ENCODE measurements around the gene INKA2.

INKA2 gene
- total RNA-seq, result 1.3 to 3.1 reads per million in 2 donors

DNA sequence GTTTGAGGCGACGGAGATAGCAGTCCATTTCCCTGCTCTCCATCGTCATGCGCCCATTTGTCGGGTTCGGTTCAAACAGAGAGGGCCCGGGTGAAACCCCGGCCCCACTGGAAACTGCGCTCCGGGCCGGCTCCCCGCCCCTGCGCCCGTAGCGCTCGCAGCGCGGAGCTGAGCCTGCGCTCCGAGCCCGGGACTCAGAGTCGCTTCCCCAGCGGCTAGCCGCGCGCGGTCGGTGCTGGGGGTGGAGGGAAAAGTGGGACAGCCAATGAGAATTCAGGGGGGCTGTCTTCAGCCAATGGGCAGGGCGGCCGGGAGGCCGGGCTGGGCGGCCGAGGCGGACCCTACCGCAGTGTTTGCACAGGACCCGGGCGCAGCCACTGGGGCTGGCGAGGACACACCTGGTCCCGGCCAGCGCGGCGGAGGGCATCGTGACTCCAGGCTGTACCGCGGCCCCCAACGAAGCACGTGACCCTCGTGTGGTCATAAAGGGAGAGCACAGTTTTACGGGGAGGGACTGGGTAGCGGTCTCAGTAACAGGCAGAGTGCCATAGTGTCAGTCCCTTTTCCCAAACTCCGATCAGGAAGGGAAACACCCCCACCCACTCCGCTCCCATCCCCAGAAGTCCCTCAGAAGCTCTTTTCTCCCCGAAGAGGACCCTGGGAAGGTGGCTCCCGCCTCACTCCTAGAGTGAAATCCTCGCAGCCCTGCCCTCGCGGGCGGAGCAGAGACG is at the start of gene INKA2:
TSS of gene INKA2 (minus strand) at position 202 of the 731 bp plus-strand sequence. CDS start at position 49, 153 bp downstream.
- DNase-seq, result peak; percentile 28 to 84 (median 55)

GRCh38 chr1:111786669-111787207 is 47.5 kb upstream of the INKA2 start:
- no peak for DNase-seq

DNA sequence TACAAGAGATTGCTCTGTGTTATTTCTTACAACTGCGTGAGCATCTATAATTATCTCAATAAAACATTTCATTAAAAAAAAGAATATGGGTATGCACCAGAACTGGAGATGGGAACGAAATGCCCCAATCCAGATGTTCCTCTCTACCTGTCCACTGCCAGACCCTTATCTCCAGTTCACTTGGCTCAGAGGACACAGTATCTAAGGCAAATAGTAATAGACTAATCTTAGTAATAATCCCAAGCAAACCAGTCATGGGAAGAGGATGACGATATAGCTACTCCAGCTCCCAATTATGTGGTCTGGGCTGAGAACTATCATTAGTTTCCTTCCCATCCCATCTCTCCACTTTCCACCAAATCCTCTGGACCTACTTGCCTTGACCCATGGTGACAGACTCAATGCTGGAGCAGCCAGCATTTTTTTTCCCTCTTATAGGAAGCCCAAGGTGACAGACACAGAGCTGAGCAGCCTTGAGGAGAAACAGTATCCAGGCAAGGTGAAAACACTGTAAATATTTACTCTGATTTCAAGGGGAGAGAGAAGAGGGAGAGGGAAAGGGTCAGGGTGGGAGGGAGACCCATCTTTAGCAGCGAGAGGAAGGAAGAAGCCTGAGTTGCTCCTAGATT is 45.2 kb upstream of the INKA2 start:
- DNase-seq, result no peak

- no peak for DNase-seq
Measured at GRCh38 chr1:111779546-111779945, 40.4 kb upstream of the INKA2 start.

DNA sequence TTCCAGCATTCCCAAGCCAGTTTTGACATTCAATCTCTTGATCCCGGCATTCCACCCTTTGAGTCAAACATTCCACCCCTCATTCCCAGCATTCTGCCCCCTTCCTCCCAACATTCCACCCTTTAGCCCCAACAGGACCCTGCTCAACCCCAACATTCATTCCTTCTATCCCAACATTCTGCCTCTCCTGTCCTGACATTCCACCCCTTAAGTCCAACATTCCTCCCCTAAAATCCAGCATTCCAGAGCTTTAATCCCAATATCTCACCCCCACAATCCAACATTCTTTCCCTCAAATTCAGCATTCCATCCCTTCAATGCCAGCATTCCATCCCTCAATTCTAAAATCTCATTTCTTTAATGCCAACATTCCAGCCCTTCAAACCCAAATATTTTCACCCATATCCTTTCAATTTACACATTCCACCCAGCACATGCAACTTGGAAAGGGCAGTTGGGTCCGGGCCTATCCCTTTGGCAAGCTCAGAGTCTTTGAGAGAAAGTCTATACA is 39.4 kb upstream of the INKA2 start:
- no peak for DNase-seq

DNA sequence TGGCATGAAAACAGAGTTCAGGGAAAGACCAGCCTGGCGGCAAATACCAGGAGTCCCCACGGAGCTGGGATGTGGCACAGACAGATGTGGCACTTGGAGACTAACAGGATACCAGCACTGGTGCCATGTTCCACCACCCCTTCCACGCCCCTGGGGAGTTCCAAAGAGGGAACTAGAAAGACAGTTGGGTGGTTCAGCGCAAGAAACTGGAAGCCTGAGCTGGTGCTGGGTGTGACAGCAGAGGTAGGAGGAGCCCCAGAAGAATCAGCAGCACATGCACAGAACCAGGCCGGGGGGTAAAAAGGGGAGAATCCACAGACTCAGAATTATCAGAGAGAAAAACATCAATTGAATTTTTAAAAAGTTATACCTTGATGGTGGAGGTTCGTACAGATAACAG is 38.9 kb upstream of the INKA2 start:
- DNase-seq, result no peak

GRCh38 chr1:111777301-111777700 is 38.1 kb upstream of the INKA2 start:
- no peak for DNase-seq

DNA sequence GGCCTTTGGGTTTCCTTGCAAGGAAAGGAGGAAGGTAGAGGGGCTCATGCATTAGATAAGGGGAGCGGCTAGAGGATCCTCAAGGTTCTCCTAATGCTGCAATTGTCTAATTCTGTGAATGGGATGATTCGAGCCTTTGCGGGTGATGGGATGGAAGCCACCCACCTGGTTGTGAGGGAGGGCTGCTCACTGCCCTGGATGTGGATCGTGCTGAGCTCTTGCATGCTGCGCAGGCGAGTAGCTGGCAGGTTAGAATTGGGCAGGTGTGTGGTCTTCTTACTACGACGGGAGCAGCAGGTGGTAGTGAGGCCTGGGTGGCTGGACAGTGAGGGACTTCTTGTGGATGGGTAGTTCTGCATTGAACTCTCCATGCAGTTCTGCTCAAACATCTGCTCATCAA is 37.7 kb upstream of the INKA2 start:
- no peak for DNase-seq

DNA sequence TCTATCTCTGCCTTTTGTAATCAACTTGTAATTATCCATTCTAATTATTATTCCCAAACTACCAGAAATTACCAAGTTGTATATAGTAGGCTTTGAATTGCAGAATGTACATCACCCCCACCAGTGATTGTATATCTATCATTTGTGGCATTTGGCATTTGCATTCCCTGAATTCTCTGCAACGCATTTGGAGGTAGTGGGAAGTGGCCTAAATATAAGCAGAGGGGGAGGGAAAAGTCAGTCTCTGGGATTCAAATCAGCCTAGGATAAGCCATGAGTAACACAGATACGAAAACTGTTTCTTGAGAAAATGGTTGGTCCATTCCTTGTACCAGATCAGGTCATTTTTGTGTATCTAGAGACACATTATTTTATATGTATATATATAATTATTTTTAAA is 37.2 kb upstream of the INKA2 start:
- no peak for DNase-seq

GRCh38 chr1:111775966-111776365 is 36.8 kb upstream of the INKA2 start:
- no peak for DNase-seq

DNA sequence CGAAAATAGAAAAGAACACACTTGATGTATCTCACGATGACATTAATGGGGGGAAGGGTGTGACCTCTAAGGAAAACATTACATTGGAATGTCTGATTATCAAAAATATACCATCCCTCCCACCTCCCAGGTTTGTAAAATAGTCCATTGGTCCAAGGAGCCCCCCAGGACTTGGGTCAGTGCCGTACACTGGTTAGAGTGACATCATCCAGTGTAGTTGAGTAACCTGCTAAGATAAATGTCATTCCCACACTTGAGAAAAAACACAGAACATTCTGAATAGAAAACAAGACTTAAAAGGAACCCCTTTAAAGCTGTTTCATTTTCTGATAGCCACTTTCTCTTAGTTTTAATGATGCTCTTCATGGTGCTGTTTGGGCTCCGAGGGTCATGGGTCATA is 31.7 kb upstream of the INKA2 start:
- no peak for DNase-seq

DNA sequence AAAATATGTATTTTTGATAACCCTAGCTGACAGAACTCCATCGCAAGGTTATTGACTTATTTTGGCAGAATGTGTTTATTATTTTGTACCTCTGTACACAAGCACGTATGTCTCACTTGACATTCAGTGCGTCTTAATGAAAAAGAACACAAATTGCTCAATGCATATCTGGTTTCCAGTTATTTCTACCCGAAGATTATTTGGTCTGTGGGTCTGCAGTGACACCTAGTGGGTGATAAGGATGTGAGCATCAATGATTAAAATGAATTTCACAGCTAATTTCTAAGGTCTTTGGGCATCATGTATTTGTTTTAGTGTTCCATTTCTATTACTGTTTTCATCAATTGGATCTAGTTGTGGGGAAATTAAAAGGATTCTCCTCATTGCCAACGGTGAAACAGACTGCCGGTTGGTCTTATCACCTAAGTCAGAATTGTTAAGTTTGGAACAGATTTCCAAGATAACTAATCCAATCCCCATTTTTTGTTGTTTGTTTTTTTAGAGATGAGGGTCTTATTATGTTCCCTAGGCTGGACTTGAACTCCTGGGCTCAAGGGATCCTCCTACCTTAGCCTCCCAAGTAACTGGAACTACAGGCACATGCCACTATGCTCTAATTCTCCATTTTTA is 30.4 kb upstream of the INKA2 start:
- DNase-seq, result peak in 3 of 5 experiments; percentile 25 to 81 (median 30)

DNA sequence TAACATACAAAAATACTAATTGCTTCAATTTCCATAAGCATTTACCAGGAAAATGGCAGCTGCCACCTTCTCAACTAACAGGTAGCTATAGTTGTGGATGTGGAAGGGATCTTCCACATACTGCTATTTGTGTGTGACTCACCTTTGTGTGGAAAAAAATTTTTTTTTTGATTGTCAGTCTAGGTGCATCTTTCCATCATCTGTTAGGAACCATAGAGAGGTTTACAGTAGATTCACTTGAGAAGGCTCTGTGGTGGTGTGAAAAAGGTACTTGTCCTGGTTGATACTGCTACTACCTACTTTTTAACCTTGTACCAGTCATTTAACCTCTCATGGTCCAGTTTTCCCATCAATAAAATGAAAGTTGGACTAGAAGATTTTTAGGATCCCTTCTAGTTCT is 29.4 kb upstream of the INKA2 start:
- DNase-seq, result no peak

DNA sequence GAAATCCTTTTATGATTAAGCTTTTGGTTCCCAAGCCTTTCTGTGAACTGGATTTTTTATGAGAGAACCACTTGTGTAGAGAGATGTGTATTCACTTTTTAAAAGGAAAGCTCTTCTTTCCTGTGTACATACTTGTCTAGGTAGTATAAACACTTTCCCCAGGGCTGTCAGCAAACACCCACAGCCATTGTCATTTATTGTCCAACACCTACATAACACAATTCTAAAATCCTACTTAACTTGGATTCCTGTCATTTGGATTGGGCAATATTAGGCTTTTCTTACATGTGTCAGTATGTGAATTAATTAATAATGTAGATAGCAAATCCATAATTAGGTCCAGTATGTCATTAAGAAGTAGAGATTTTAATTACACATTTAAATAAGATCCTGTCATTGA is 28.8 kb upstream of the INKA2 start:
- DNase-seq, result no peak

DNA sequence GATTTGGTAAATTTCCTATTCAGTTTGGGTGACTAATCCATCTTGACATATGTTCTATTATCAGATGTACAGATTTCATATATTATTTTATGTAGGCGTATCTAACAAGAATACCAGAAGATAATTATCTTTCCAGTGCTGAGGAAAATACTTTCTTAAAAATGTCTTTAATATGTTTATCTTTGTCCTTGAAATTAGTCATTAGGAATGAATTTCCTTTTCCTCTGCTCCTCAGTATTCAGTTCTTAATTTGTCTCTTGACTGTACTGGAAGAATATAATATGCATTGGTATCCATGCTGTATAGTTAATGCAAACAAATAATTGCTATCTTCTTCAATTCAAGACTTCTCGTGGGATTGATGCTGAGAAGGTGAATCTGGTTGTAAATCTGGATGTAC is 23.1 kb upstream of the INKA2 start:
- DNase-seq, result no peak

- DNase-seq, result no peak
Measured at GRCh38 chr1:111761717-111762116, 22.5 kb upstream of the INKA2 start.

DNA sequence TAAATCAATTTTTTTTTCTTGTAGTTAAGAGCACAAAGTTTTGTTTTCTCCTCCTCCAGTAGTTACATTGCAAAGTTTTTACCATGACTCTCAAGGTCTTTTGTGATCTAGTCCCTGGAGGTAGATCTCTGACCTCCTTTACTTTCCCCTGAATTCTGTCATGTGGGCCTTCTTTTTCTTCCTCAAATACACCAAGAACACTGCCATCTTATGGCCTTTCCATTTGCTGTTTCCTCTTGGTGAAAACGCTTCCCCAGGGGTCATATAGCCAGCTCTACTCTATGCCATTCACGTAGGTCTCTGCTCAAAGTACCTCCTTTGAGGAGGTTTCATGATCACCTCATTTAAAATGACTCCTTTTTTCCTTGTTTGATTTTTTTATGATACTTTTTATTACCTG is 19.2 kb upstream of the INKA2 start:
- peak in 1 of 5 experiments; percentile 15 for DNase-seq

GRCh38 chr1:111756124-111756513 is 16.9 kb upstream of the INKA2 start:
- no peak for DNase-seq

DNA sequence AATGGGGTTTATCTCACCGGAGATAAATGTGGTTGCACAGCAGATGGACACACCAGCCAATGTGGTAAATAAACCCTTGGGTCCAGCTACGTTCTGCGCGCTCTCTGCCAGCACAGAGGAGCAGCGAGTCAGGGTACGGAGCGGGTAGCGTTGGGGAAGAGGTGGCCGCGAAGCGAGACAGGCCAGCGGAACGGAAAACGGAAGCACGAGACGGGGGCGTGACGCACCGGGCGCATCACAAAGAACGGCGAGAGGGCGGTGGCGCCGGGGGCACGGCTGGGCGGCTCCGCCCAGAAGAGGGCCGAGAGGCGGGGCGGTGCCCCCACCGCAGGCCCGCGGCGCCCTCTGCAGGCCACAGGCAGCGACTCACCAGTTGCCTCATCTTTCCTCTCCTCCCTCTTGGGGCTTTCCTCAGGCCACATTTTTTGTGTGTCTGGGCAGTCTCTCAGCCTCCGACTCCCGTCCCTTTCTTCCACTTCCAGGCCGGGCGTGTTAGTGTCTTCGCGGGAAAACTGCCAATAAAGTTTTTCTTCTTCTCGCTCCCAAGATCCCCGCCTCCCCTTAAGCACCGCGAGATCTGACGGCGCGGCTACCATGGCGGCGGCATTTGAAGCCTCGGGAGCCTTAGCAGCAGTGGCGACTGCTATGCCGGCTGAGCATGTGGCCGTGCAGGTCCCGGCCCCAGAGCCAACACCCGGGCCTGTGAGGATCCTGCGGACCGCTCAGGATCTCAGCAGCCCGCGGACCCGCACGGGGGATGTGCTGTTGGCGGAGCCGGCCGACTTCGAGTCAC is 16.3 kb upstream of the INKA2 start, which contains the start of gene DDX20:
TSS of gene DDX20 (plus strand) at position 571 of the 793 bp plus-strand sequence. CDS start at position 595, 24 bp downstream.
- peak; percentile 87 to 96 (median 92) for DNase-seq

DNA sequence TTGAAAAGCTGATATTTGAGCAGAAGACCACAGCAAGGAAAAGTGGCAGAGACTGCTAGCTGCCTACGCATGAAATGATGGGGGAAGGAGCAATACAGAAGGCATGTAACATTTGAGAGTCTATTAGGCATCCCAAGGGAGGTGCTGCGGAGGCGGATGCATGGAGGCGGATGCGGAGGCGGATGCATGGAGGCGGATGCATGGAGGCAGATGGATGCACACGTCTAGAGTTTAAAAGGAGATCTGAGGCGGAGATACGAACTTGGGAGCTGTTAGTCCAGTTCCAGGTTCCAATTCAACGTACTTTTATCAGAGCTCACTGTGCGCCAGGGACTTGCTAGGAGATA is 15.8 kb upstream of the INKA2 start:
- DNase-seq, result peak in 2 of 5 experiments; percentile 16 to 84

- DNase-seq, result peak in 1 of 5 experiments; percentile 17
Measured at GRCh38 chr1:111751906-111752575, 12.8 kb upstream of the INKA2 start.

GRCh38 chr1:111750856-111751255 is 11.7 kb upstream of the INKA2 start:
- no peak for DNase-seq

Measured in T-helper 2 cell (primary cell).